ES-I3 (cell line): ENCODE data around the gene IRF5.
"Not testable (repeated sequence)": the region's sequence is repeated elsewhere in the genome, so short reads cannot be mapped to it uniquely, and the experiment has no call there.

Experiments used
- H3K36me3 ChIP-seq: 2 replicates; pipeline ENCODE4 v1.6.1; 2013; ENCODE audit warnings: mild to moderate bottlenecking, low read length, control low read depth, moderate library complexity; ENCODE audit not compliant: insufficient read depth
- H3K4me1 ChIP-seq: 2 replicates; pipeline ENCODE4 v1.6.1; 2013; ENCODE audit warnings: mild to moderate bottlenecking, control low read depth, low read length; ENCODE audit not compliant: insufficient read depth
- H3K9ac ChIP-seq: 2 replicates; pipeline ENCODE4 v1.6.1; 2013; ENCODE audit warnings: low read depth, mild to moderate bottlenecking, low read length, moderate library complexity
- H3K9me3 ChIP-seq: 2 replicates; pipeline ENCODE4 v1.6.1; 2013; ENCODE audit warnings: mild to moderate bottlenecking, low read length, moderate library complexity; ENCODE audit not compliant: control insufficient read depth, insufficient read depth

IRF5 gene

DNA sequence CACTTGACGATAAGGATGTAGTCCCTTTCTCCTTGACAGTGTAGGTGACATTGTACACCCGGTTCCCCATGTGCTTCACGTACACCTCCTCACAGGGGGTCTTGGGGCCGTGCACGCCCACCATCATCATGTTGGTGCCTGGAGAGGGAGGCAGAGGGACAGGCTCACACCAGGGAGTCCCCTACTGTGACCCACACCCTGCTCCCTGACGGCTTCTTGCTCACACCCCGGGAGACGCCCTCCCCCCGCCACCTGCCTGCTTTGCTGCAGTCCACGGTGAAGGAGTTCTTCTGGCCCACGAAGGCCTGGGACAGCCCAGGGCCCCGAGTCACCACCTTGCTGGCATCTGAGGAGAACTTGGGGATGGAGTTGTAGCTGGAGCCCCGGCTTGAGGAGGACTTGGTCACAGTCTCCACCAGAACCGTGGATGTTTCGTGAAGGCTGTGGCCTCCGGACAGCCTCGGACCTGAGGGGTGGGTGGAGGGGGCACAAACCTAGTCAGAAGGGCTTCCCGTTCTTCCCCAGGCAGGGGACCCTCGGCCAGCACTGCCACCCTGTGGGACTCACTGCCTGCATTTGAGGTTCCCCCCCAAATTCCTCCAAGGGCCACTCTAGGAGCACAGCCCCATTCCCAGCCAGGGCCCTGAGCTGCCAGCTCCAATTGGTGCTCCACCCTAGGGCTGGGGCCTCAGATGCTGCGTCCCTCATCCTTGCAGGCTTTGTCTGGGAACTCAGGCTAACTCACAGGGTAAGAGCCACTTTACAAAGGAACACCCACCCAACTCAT lies 24.8 kb upstream of the IRF5 start:
- not testable (repeated sequence) for H3K9me3 ChIP-seq
- peaks cover 26% of the 10 kb centered on the region for H3K4me1 ChIP-seq

DNA sequence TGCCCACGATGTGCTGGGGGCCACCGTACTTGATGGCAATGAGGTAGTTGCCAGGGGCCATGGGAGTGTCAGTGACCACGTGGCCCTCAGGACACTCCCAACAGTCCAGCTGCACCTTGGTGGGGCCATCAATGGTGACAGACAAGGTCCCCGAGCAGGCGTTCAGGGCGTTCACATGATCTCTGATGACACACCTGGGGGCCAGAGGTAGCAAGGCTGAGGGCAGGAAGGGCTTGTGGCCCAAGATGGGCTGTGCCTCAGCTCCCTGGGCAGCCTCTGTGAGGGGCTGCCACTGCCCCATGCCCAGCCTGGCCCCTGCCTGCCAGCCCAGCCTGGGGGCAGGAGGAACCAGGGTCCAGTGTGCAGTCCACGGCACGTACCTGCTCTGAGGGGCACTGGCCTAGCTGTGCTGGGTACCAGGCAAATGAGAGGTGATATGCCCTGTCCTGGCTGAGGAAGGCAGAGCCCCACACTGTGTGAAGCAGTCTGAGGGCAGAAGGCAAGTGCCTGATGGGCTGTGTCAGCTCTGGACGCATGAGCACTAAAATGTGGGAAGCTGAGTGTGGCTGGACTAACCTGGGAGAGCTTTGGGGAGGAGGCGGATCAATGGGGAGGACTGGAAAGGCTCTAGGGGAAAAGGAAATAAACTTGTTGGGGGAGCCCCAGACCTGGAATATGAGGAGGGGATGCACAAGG lies 23.7 kb upstream of the IRF5 start:
- Histone ChIP-seq H3K9me3 (no peaks in the 10 kb centered on the region), H3K9ac (no peak overlapping the region), H3K4me1 (peaks cover 25% of the 10 kb centered on the region), H3K36me3 (no peaks in the 10 kb centered on the region)

More for the DNA sequence above, 24.8 kb upstream of the IRF5 start:
- H3K36me3 ChIP-seq, H3K9ac ChIP-seq: not testable (repeated sequence)

DNA sequence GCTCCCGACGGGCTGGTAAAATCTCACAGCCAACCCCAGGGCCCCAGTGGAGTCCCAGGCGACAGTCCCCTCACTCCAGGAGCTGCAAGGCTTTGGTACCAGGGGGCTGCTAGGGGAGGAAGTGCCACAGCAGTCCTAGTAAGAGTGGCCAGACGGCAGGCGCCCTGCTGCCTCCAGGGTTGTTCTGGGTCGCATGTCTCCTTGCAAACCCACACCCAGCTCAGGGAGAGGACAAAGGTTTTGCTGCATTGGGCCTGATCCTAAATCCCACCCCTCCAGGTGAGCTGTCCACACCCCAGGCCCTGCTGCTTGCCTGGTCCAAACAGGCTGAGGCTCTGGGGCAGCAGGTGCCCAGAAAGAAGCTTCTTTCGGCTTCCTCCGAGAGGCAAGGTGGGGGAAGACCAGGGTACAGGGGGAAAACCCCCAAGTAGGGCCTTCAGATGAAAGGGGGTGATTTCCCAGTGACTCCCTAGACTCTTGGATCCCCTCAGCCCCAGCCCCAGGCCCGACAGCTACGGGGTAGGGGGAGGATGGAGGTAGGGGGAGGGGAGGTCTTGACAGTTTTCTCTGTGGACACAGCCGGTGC lies 23.1 kb upstream of the IRF5 start:
- Histone ChIP-seq H3K9ac (no peak overlapping the region), H3K9me3 (no peaks in the 10 kb centered on the region)

DNA sequence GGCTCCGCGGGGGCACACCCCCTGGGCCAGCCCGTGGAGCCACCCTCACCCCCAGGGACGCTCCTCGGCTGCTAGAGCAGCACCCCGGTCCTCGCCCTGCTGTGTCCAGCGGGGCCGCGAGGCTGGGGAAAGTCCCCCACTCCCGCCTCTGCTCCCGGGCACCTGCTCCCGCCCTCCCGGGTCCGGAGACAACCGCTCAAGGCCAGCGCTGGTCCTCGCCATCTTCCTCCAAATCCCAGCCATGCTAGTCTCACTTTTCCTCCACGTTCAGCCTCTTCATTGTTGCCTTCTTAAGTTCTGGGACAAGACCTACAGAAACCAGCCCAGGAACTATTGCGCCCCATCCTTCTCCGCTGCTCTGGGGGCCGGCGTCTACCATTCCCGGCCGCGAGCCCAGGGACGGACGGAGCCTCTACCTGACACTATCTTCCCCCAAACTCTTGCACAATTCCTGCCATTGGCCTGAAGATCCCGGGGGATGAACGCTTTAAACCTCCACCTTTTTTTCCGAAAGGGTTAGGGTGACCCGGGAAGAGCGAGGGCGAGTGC lies 22.4 kb upstream of the IRF5 start:
- Histone ChIP-seq H3K36me3 (no peaks in the 10 kb centered on the region), H3K9ac (no peak overlapping the region; the same call in 1 of the 2 replicates), H3K4me1 (peaks cover 20% of the 10 kb centered on the region), H3K9me3 (no peaks in the 10 kb centered on the region)

More for the DNA sequence above, 23.1 kb upstream of the IRF5 start:
- Histone ChIP-seq H3K4me1 (peaks cover 20% of the 10 kb centered on the region), H3K36me3 (no peaks in the 10 kb centered on the region)

DNA sequence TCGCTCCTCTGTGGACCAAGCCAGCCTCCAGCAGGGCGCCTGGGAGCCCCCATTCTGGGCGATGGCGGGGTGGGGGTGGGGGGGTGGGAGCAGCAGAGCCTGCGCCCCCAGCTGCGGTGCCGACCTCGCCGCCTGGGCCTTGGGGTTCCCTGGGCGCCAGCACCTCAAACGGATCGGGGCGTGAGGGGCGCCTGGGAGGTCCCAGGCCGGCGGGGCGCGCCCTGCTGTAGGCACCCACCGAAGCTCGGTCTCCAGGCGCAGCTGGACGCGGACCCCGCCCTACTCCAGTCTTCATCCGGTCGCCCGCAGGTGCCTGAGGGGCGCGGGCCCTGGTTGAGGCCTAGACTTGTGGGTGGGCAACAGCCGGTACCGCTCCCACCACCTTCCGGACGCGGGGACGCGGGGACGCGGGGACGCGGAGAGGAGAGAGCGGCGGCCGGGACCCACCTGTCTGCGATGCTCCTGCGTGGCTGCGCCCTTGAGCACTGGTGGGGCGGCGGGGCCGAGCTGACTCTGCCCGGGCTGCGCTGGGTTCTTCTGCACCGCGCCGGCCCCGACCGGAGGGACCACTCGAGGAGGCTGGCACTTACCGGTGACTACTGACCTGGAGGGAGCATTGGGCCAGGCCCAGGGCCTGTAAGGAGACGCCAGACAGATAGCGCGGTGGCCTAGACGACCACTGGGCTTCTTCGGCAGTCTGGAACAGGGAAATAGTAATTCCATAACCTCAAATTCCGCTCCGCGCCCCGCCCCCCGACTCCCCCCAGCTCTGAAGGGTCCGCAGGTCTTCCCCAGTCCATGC lies 21.7 kb upstream of the IRF5 start:
- H3K9ac ChIP-seq: no peak overlapping the region; the same call in 1 of the 2 replicates
- H3K36me3 ChIP-seq: no peaks in the 10 kb centered on the region
- H3K4me1 ChIP-seq: peaks cover 20% of the 10 kb centered on the region
- H3K9me3 ChIP-seq: no peaks in the 10 kb centered on the region

DNA sequence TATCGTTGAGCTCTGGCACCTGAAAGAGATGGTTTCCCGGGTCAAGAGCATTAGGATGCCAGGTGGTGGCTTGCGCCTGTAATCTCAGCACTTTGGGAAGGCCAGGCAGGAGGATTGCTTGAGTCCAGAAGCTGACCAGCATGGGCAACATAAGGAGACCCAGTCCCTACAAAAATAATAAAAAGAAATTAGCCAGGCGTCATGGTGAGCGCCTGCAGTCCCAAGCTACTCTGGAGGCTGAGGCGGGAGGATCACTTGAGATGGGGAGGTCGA lies 21.1 kb upstream of the IRF5 start:
- Histone ChIP-seq H3K36me3 (no peaks in the 10 kb centered on the region), H3K9me3 (no peaks in the 10 kb centered on the region), H3K9ac (no peak overlapping the region), H3K4me1 (peaks cover 15% of the 10 kb centered on the region)

DNA sequence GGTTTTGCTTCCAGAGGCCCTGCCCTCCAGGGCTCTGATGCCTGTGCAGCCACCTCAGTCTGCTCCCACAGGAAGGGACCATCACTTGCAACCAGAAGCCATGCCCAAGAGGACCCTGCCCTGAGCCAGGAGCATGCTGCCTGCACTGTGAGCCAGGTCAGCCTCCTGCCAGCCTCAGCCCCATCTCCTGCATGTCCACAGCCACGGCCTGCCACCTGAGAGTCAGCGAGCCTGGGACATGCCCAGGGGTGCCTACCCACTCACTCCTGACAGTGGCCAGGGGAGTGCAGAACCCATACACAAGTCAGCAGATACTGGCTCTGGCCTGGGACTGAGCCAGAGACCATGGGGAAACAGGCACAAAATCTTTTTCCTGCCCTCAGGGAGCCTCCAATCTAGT lies 20.6 kb upstream of the IRF5 start:
- Histone ChIP-seq H3K9me3 (no peaks in the 10 kb centered on the region), H3K36me3 (no peaks in the 10 kb centered on the region), H3K9ac (no peak overlapping the region), H3K4me1 (peaks cover 9% of the 10 kb centered on the region)

DNA sequence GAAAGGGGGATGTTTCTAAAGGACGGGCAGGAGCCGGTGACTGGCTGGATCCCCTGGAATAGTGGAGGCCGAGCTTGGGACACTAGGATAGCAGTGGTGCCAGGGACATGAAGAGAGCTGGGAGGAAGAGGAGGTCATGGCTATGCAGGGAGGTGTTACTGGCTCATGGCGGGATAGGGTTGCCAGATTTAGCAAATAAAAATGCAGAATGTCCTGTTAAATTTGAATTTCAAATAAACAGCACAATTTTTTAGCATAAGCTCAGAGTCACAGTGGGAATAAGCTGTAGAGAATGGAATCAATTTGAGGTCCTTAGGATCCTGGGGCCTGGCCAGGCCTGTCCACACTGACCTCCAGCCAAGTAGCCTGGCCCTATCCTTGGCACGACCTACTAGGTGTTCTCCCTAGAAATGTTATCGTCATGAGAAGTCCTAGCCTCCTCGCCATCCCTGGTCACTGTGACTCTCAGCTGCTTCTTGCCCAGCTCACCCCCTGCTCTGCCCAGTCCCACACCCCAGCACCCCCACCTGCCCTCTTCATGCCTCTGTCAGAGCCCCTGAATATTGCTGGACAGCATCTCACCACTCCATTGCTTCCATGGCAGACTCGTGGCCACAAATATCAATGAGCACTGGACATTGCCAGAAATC lies 19.6 kb upstream of the IRF5 start:
- H3K9ac ChIP-seq: no peak overlapping the region
- no peaks in the 10 kb centered on the region for H3K36me3 ChIP-seq
- H3K9me3 ChIP-seq: no peaks in the 10 kb centered on the region
- H3K4me1 ChIP-seq: peaks cover 8% of the 10 kb centered on the region

DNA sequence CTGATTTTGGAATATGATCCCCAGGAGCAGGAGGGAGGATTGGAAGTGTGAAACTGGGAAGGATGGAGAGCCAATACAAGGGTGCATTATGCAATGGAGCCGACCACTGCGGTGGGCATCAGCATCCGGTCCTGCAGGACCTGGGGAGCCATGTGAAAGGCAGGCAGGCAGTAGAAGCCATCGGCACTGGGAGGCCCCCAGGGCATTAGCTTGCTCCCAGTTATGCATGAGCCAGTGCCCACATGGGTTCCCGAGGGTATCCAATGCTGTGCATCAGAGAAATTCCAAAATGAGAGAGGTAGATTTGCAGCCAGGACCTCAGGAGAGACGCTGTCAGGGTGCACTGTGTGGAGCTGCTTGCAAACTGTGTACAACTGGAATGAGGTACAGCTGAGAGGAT lies 18.5 kb upstream of the IRF5 start:
- Histone ChIP-seq H3K9me3 (no peaks in the 10 kb centered on the region), H3K4me1 (peaks cover 8% of the 10 kb centered on the region), H3K36me3 (no peaks in the 10 kb centered on the region), H3K9ac (no peak overlapping the region)

DNA sequence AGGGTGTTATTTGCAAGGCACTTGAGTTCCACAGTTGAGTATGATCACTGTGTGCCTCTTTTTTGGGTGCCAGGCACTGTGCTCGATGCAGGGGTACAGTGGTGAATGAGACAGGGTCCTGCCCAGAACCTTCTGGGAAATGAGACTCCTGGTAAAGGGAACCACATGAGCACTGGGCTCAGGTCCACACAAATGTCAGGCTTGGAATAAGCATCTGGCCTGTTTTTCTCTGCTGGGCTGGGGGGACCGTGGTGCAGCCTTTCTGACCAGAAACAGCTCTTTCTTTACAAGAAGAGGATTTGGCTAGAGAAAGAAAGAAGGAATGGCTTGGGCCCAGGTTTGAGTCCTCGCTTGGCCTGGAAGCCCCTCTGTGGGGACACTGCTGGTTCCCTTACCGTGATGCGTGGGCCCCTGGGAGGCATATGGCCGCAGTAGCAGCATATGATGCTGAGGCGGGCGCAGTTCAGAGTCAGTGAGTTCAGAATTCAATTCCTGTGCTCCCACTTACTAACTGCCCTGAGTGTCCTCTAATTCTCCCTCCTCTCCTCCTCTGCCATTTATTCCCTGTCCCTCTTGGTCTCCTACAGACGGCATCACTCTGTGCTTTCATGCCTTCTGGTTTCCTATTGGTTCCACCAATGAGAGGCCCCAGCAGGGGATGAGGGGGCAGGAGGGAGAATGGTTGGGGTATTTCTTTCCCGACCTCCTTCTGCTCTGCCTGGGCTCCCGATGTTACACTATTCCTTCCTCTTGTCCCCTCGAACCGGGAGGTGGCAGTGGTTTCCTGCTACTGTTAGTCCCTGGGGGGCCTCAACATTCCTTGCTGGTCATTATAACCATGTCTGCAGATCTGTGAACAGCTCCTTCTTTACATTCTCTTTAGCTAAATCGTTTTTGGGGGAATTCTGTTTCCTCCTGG lies 17.6 kb upstream of the IRF5 start:
- no peaks in the 10 kb centered on the region for H3K9me3 ChIP-seq
- H3K36me3 ChIP-seq: no peaks in the 10 kb centered on the region
- H3K9ac ChIP-seq: no peak overlapping the region
- peaks cover 4% of the 10 kb centered on the region; the same call in 1 of the 2 replicates for H3K4me1 ChIP-seq

DNA sequence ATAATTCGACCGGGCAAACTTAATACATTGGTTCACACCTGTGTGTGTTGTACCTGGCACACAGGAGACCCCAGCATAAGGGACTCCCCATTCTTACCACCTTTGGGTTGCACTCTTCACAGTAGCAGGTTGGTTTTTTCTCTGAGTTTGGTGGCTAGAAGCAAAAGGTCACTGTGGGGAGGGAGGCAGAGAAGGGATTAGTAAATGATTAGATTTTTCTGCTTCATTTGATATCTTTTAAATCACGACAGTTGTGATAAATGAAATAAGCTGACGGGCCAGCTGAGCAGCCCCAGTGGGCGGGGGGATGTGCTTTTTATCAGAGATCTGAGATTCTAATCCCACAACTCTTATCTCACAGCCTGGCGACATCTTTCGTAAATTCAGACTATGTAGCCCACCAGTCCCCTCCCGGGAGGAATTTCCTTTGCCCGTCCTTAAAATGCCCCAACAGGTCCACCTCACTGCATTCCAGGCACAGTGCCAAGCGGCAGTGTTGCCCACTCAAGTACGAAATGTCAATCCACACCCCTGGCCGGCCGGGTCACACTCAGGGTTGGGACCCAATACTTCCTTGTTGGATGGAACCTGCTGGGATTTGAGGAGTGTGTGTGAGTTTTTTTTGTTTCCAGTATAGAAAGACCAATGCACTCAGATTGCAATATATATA lies 16.7 kb upstream of the IRF5 start:
- Histone ChIP-seq H3K4me1 (peaks cover 4% of the 10 kb centered on the region; the same call in 1 of the 2 replicates), H3K9me3 (no peaks in the 10 kb centered on the region), H3K36me3 (no peaks in the 10 kb centered on the region)

DNA sequence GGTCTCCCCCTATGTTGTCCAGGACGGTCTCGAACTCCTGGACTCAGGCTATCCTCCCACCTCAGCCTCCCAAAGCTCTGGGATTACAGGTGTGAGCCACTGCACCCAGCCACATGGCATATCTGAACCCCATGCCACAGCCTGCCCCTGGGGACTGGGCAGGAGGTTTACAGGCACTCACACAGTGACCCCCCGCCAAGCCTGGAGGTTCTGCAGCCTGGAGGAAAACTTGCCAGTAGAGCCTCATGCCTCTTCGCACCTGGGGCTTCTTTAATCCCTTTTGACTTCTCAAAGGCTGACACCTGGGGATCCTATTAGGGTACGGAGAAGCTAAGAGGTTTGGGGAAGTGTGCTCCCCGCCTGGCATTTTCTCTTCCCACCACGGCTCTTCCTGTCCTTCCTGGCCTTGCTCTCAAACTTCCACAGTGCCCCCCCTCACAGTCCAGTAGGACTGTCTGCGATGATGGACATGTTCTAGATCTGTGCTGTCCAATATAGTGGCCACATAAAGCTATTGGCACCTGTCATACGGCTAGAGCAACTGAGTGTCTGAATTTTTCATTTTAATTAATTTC lies 15.8 kb upstream of the IRF5 start:
- no peaks in the 10 kb centered on the region for H3K9me3 ChIP-seq
- H3K9ac ChIP-seq: no peak overlapping the region
- H3K4me1 ChIP-seq: peaks cover 4% of the 10 kb centered on the region; the same call in 1 of the 2 replicates
- no peaks in the 10 kb centered on the region for H3K36me3 ChIP-seq

More for the DNA sequence above, 16.7 kb upstream of the IRF5 start:
- H3K9ac ChIP-seq: no peak overlapping the region
